Uterus (tissue), 2 donors: Measurements from ENCODE around the gene KBTBD8.

Experiments used
- CTCF ChIP-seq, 4 experiments: fragments of 200-600 bp in 2 of 4; fragments of 450-650 bp in 2 of 4; sonication (generic) in 2 of 4; IDR thresholded peaks; one replicate each; pipeline ENCODE4 v1.5.1; 2016 to 2019; ENCODE audit warnings: antibody characterized with exemption in 4 of 4, mild to moderate bottlenecking in 2 of 4, moderate library complexity in 1 of 4
- POLR2A ChIP-seq, 2 donors: fragments of 450-650 bp; IDR thresholded peaks; one replicate each; pipeline ENCODE4 v1.6.1; 2016; ENCODE audit warnings: antibody characterized with exemption in 2 of 2, mild to moderate bottlenecking in 1 of 2, moderate library complexity in 1 of 2

- no peak for TF ChIP-seq CTCF (IDR thresholded peaks at IDR 0.05)
- TF ChIP-seq POLR2A (IDR thresholded peaks at IDR 0.05) = no peak
Measured at GRCh38 chr3:67006460-67006859, 8.4 kb downstream of the KBTBD8 start.
